ENCODE data around the gene LCE3B.

Gene LCE3B

DNA sequence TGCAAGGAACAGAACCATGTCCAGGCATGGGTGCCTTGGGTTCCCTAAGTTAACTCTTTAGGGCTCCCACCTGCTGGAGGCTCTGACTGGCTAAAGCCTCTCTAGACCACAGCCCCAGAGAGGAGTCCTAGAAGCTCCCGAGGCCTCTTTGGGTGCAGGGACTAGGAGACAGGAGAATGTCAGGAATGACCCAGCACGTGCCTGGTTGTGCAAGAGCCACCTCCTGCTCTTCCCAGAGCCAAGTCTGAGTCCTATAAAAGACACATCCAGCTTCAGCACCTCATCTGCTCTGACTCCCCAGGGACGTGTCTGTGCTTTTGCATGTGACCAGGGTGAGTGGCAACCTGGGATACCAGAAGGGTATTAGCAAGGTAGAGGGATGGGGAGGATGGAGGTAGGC is 49.5 kb downstream of the LCE3B start, which contains the start of gene LCE2D:
Gene LCE2D, plus strand, starts transcription at position 283 of the 400 bp plus-strand sequence. CDS start 726 bp downstream, outside the sequence.
- DNase-seq, result no peak
